ENCODE results near the gene CRYZL1.

CRYZL1 gene

DNA sequence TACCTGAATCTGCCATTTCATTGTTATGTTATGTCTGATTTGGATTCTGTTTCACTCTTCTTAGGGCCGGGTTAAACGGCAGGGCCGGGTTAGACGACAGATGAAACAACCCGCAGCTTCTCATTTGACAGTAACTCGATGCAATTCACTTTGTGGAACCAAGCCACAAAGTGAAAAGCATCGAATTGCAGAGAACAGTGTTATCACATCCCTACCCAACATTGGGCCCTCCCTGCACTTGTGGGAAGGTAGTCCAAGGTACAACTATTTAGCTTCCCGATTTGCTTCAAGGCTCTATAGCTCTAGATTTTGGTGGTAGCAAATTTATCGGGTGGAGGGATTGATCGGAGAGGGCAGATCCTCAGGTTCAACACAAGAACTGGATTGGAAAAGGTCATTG lies 81.7 kb downstream of the CRYZL1 start:
- DNase-seq (ENCODE audit: low read depth), result no peak
- TF ChIP-seq, protein P1, sequence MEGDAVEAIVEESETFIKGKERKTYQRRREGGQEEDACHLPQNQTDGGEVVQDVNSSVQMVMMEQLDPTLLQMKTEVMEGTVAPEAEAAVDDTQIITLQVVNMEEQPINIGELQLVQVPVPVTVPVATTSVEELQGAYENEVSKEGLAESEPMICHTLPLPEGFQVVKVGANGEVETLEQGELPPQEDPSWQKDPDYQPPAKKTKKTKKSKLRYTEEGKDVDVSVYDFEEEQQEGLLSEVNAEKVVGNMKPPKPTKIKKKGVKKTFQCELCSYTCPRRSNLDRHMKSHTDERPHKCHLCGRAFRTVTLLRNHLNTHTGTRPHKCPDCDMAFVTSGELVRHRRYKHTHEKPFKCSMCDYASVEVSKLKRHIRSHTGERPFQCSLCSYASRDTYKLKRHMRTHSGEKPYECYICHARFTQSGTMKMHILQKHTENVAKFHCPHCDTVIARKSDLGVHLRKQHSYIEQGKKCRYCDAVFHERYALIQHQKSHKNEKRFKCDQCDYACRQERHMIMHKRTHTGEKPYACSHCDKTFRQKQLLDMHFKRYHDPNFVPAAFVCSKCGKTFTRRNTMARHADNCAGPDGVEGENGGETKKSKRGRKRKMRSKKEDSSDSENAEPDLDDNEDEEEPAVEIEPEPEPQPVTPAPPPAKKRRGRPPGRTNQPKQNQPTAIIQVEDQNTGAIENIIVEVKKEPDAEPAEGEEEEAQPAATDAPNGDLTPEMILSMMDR (IDR thresholded peaks at IDR 0.05; ENCODE audit: control insufficient read depth, insufficient read depth, low read depth, low read length, missing control alignments), result no peak
- no peak overlapping the region for H3K4me3 ChIP-seq (ENCODE audit: control insufficient read depth, low read depth, low read length)

DNA sequence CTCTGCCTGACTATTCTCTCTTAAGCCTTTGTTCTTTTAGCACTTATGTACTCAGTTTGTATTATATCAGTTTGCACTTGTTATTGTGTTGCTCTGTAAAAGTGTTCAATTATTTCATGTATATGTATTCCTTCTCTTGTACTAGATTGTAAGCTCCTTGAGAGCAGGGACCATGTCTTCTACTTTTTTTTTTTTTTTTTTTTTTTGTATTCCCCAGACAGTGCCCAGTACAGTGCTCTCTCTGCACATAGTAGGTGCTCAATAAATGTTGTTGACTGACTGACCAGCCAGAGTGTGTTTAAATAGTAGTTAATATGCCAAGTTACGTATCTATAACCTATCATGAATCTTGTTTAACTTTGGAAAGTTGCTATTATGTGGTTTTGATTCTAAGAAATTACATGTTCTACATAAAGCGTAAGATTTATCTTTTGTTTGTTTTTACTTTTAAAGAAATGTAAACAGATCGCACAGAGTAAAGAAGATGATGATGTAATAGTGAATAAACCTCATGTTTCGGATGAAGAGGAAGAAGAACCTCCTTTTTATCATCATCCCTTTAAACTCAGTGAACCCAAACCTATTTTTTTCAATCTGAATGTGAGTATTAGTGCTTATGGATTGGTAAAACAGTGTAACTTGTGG lies 82.6 kb downstream of the CRYZL1 start:
- DNase-seq (ENCODE audit: low read depth), result no peak
- TF ChIP-seq, protein P1 (IDR thresholded peaks at IDR 0.05; ENCODE audit: control insufficient read depth, insufficient read depth, low read depth, low read length, missing control alignments), result no peak
- no peak overlapping the region for H3K4me3 ChIP-seq (ENCODE audit: control insufficient read depth, low read depth, low read length)

DNA sequence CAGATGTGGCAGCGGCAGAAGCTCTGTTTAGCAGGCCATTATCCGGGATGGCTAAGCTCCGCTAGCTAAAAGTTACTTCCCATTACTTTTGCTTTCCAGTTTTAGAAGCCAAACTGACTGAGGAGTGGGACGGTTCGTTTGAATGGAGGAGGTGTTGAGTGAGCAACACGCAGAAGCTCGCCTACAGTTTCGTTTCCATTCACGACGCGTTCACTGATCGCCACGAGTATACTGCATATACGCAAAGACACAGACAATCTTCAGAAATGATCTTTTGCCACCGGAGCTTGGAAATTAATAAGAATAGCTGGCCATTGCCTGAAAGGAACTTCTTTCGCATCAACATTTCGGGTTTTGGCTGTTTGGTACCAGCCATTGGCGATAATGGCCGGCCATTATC lies 84.1 kb downstream of the CRYZL1 start:
- TF ChIP-seq, protein P1 (IDR thresholded peaks at IDR 0.05; ENCODE audit: control insufficient read depth, insufficient read depth, low read depth, low read length, missing control alignments), result no peak
- no peak overlapping the region for H3K4me3 ChIP-seq (ENCODE audit: control insufficient read depth, low read depth, low read length)
- DNase-seq (ENCODE audit: low read depth), result no peak

DNA sequence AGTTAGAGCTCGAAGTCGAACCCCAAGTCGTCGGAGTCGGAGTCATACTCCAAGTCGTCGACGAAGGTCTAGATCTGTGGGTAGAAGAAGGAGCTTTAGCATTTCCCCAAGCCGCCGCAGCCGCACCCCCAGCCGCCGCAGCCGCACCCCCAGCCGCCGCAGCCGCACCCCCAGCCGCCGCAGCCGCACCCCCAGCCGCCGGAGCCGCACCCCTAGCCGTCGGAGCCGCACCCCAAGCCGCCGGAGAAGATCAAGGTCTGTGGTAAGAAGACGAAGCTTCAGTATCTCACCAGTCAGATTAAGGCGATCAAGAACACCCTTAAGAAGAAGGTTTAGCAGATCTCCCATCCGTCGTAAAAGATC lies 86.6 kb downstream of the CRYZL1 start:
- no peak for DNase-seq (ENCODE audit: low read depth)
- TF ChIP-seq, protein P1 (IDR thresholded peaks at IDR 0.05; ENCODE audit: control insufficient read depth, insufficient read depth, low read depth, low read length, missing control alignments), result no peak
- no peak overlapping the region for H3K4me3 ChIP-seq (ENCODE audit: control insufficient read depth, low read depth, low read length)

DNA sequence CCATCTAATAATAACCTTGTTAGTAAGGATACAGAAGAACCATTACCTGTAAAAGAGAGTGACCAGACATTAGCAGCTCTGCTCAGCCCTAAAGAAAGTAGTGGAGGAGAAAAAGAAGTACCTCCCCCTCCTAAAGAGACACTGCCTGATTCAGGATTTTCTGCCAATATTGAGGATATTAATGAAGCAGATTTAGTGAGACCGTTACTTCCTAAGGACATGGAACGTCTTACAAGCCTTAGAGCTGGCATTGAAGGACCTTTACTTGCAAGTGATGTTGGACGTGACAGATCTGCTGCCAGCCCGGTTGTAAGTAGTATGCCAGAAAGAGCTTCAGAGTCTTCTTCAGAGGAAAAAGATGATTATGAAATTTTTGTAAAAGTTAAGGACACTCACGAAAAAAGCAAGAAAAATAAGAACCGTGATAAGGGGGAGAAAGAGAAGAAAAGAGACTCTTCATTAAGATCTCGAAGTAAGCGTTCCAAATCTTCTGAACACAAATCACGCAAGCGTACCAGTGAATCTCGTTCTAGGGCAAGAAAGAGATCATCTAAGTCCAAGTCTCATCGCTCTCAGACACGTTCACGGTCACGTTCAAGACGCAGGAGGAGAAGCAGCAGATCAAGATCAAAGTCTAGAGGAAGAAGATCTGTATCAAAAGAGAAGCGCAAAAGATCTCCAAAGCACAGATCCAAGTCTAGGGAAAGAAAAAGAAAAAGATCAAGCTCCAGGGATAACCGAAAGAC lies 87.1 kb downstream of the CRYZL1 start:
- H3K4me3 ChIP-seq (ENCODE audit: control insufficient read depth, low read depth, low read length), result no peak overlapping the region
- no peak for DNase-seq (ENCODE audit: low read depth)
- TF ChIP-seq, protein P1 (IDR thresholded peaks at IDR 0.05; ENCODE audit: control insufficient read depth, insufficient read depth, low read depth, low read length, missing control alignments), result no peak

DNA sequence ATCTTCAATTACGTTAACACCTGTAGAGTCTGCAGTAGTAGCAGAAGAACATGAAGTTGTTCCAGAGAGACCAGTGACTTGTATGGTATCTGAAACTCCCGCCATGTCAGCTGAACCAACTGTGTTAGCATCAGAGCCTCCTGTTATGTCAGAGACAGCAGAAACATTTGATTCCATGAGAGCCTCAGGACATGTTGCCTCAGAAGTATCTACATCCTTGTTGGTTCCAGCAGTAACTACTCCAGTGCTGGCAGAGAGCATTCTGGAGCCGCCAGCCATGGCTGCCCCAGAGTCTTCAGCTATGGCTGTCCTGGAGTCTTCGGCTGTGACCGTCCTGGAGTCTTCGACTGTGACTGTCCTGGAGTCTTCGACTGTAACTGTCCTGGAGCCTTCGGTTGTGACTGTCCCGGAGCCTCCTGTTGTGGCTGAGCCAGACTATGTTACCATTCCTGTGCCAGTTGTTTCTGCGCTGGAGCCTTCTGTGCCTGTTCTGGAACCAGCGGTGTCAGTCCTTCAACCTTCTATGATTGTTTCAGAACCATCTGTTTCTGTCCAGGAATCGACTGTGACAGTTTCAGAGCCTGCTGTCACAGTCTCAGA lies 88.4 kb downstream of the CRYZL1 start:
- TF ChIP-seq, protein P1 (IDR thresholded peaks at IDR 0.05; ENCODE audit: control insufficient read depth, insufficient read depth, low read depth, low read length, missing control alignments), result no peak
- no peak overlapping the region for H3K4me3 ChIP-seq (ENCODE audit: control insufficient read depth, low read depth, low read length)
- DNase-seq (ENCODE audit: low read depth), result no peak

All from AG09309 (cell line).